IPS-18c (cell line): ENCODE data around the gene CEP164.

Experiments
- H3K4me3 ChIP-seq: 2 replicates; pipeline ENCODE4 v1.7.0; 2013; ENCODE audit warnings: low read depth, mild to moderate bottlenecking, low read length, moderate library complexity; ENCODE audit not compliant: insufficient read depth
- H3K9me3 ChIP-seq: one replicate; pipeline ENCODE4 v1.6.1; 2013; ENCODE audit warnings: mild to moderate bottlenecking, low read length, moderate library complexity; ENCODE audit not compliant: control insufficient read depth, insufficient read depth

CEP164 gene

DNA sequence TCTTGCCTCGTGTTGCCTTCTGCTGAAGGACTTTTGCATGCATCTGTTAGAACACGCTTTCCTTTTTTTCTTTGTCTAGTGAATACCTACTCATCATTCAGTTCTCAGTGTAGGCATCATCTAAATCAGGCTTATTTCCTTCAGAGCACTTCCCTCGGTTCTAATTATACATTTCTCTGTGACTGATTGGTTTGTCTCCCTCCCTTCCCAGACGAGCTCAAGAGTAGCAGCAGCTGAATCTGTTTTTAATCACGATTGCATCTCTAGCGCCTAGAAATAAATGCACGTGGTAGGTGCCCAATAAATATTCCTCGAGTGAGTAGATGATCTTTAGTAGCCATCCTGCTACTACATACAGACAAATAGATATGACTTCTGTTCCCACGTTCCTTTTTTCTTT lies 6.3 kb downstream of the CEP164 start:
- Histone ChIP-seq H3K4me3 (no peak overlapping the region), H3K9me3 (peaks cover 4% of the 10 kb centered on the region)

DNA sequence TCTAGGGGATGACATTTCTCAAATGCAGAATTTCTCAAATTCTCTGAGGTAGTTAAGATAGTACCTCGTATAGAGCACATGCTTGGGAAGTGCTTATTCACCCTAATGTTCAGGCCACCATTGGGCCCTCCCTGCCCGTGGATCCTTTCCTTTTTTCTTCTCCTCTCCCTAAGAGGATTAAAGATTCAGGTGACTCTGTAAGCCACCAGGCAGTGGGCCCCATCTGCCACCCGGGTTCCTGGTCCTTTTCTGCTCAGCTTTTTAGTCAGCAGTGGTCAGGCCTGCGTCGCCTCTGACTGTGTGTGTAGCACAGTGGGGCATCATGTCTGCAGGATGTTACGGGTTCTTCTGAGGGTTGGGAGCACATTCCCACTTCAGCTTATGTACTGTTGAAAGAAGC lies 7.2 kb downstream of the CEP164 start:
- Histone ChIP-seq H3K4me3 (no peak overlapping the region), H3K9me3 (peaks cover 4% of the 10 kb centered on the region)

DNA sequence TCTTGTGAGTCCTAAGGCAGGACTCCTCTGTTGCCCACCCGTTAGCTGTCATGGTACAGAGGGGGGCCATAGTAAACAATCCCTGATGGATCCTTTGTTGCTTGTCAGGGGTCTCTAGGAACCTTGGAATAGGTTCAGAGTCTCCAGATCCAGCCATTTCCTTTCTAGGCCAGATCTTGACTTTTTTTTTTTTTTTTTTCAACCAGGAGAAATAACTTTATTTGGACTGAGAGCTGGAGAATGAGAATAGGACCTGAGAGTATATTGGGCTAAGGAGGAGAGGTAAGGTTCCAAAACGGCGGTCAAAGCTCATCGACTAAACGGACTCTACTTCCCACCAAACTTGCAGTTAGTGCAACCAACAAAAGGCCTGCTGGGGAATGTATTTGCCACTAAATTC lies 7.7 kb downstream of the CEP164 start:
- peaks cover 4% of the 10 kb centered on the region for H3K9me3 ChIP-seq

DNA sequence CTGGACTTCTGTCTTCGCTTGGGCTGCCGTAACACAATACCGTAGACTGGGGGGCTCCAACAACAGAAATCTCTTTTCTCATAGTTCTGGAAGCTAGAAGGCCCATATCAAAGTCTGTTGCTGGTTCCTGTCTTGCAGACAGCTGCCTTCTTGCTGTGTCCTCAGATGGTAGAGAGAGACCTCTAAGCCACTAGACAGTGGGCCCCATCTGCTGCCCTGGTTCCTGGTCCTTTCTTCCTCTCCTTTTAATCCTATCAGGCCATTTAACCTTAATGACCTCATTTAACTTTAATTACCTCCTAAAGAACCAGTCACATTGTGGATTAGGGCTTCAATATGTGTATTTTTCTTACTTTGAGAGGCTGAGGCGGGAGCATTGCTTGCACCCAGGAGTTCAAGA lies 9.4 kb downstream of the CEP164 start:
- Histone ChIP-seq H3K9me3 (peaks cover 4% of the 10 kb centered on the region), H3K4me3 (no peak overlapping the region)

More for the DNA sequence above, 7.7 kb downstream of the CEP164 start:
- H3K4me3 ChIP-seq: no peak overlapping the region

DNA sequence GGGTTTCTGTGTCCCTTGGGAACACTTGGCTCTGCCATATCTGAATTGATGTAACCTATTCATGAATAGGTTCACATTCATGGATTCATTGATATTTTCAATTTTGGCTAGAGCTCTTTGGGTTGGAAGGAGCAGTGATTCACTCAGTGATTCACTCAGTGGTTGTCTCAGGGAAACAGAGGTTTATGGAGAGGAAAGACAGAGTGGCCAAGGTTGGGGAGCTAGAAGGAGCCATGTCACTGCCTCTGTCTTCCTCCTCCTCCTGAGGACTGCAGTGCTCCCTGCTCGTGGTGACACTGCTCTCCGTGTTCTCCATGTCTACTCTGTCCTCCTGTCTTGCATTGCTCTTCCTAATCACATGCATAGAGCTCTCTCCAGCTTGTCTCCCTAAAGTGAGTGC lies 17.4 kb downstream of the CEP164 start:
- Histone ChIP-seq H3K4me3 (no peak overlapping the region), H3K9me3 (no peaks in the 10 kb centered on the region)

DNA sequence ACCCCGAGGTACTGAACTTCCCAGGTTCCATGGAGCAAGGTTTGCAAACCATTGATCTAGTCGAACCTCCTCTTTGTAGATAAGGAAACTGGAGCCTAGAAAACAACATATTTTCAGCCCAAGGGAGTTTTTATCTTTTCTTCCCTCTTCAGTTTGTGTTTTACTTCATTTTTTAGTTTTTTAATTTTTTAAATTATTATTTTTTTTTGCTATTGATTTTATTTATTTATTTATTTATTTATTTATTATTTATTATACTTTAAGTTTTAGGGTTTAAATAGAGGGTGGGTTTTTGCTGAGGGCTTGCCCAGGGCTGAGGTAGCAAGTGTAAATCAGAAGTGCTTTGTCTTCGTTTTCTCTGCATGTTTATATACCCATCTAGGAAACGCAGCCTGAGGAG lies 26.9 kb downstream of the CEP164 start:
- Histone ChIP-seq H3K4me3 (no peak overlapping the region), H3K9me3 (no peaks in the 10 kb centered on the region)

DNA sequence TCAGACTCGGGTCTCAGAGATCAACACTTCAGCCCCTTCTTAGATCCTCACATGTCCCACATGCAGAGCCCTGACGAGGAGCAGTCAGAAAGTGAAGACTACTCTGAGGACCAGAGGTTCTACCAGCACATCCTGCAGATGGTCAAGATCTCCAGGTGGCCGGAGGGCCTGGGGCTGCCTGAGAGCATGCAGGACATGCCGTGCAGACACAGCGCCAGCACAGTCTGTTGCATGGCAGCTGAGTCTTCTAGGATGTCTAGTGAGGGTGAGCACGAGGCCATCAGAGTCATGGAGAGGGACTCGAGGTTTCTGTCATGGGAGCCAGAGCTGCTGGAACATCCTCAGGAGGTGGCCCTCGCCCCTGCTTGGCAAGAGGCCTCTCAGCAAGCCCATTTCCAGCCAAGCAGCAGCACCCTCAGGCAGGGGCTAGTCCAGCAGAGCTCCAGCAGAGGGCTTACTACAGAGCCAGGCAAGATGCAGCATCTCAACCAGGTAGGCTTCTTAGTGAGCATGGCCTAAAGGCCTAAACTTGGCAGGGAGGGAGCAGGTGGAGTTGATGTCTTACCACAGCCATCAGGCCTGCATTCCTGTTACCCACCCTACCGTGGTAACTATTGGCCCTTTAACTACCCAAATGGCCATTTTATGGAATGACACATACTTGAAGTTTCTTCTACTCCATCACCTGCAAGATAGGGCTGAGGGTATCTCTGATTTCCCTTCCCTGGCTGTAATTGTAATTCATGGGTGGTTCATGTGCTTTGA lies 28.7 kb downstream of the CEP164 start:
- Histone ChIP-seq H3K9me3 (no peaks in the 10 kb centered on the region), H3K4me3 (no peak overlapping the region)

DNA sequence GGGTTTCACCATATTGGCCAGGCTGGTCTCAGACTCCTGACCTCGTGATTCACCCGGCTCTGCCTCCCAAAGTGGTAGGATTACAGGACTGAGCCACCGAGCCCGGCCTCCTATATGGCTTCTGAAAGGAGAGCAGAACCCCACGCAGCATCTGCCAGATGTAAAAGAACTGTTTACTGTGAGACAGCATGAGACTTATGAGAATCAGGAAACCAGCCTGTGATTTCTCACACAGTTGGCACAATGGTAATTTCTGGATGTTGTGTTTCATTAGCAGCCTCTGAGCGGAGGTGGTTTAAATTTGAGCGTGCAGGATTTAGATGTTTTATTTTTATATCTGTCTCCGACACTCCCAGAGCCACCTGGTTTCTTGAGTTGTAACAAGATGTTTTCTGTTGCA lies 33.8 kb downstream of the CEP164 start:
- Histone ChIP-seq H3K4me3 (no peak overlapping the region), H3K9me3 (no peaks in the 10 kb centered on the region)

DNA sequence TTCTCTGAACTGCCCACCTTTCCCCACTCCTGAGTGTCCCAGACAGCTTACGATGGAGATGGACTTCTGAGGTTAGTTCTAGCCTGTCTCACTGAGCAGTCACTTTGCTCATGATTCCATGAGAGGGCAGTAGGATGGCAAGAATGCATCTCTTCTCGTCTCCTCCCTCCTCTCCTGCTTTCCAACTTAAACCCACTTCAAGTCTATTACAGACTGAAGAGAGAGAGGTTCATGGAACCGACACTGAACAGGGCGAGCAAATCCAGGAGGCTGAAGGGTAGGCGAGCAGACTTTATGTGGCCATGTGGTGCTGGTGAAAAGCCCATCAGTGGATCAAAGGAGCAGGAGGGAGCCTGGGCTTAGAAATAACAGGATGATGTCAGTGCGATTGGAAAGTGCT lies 38.6 kb downstream of the CEP164 start:
- H3K4me3 ChIP-seq: no peak overlapping the region
- no peaks in the 10 kb centered on the region for H3K9me3 ChIP-seq

DNA sequence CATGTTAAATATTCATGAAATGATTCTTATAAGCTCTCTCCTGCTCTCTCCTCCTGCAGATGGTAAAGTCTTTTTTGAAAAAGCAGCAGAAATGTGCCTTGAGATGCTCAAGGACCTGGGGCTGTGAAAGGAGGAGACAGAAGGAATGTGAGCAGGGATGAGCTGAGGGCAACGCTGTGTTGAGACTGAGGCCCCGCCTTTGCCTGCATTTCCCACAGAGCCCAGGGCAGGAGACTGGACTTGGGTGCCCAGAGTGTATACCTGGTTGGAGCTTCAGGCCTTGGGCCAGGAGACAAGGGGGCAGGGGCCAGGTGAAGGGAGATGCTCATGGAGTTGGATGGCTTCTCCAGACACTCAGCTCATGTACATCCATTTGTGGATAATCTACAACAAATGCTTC lies 39.2 kb downstream of the CEP164 start:
- H3K4me3 ChIP-seq: no peak overlapping the region
- no peaks in the 10 kb centered on the region for H3K9me3 ChIP-seq

DNA sequence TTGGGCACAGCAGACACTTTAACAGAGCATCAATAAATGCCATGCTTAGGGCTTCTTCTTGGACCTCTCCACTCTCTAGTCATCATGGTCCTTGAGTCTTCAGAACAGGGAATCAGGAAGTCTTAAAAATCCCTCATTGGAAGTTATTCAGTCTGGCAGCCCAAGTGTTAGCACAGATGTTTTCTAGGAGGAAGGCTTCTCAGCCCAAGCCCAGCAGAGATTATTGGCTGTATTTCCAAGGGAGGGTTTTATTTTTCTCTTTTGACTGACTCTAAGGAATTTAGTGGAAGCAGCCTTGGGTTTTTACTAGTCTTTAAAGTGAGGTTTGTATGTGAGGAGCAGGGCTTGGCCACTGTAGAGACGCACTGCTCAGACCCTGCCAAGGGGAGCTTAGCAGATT lies 41.9 kb downstream of the CEP164 start:
- no peaks in the 10 kb centered on the region for H3K9me3 ChIP-seq
- no peak overlapping the region for H3K4me3 ChIP-seq

DNA sequence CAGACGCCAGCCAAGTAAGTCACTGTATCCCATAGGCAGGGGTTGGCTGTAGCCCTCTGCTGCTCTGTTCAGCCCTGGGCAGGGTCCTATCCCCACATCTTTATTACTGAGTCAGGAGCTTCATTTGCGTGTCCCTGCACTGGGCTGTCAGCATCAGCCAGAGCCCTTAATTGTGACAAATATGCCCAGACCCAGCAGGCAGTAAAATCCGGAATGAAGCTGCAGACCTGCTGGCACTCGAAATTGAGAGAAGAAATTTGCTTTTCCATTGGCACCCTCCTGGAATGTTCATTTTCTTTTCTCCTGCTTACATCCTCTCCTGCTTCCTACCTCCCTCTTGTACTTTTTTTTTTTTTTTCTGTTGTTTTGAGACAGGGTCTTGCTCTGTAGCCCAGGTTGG lies 43.8 kb downstream of the CEP164 start:
- Histone ChIP-seq H3K4me3 (no peak overlapping the region), H3K9me3 (no peaks in the 10 kb centered on the region)

DNA sequence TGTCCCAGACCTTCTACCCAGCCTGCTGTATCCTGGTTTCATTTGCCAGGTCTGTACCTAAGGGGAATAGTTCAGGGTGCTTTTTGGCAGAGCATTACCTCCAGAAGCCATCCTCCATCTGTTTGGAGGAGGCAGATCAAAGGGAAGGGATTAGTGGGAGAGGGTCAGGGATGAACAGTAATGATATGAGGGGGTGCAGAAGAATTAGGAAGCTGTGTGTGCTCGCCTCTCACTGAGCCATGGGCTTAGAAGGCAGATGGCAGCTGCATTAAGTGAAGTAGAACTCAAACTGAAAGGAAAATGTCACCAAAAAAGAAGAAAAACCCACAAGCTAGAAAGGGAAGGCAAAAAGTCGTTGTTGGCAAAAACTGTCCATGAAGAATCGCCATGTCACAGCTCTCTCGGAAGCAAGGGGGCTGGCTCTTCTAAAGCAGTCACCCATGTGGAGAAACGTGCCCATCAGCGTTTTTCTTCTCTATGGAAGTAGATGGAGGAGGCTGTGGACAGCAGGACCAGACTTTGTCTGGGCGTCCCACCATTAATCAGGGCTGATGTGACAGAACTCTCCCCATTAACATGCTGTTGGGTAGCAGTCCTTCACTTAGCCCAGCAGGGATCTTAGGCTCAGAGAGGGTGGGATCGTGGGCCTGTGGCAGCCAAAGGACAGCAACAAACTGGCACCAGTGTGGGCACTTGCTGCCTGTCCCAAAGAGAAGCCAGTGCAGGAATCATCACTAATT lies 46.8 kb downstream of the CEP164 start:
- Histone ChIP-seq H3K4me3 (no peak overlapping the region), H3K9me3 (no peaks in the 10 kb centered on the region)

DNA sequence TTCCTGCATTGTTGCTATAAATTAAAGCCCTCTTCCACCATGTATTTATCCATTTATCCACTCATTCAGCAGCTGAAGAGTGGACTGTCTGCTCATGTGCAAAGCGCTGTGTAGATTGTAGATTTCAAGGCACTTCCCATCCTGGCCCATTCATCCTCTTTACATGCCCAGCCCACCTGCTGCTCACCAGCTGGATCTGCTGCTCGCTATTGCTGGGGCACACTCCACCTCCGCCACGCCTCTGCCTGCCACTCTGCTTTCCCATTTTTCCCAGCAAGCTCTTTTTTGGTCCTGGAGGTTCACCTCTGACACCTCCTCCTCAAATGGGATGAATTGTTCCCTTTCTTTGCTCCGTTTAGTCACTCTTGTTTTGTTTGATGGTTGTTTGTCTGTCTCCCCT lies 48.3 kb downstream of the CEP164 start:
- Histone ChIP-seq H3K9me3 (no peaks in the 10 kb centered on the region), H3K4me3 (no peak overlapping the region)

DNA sequence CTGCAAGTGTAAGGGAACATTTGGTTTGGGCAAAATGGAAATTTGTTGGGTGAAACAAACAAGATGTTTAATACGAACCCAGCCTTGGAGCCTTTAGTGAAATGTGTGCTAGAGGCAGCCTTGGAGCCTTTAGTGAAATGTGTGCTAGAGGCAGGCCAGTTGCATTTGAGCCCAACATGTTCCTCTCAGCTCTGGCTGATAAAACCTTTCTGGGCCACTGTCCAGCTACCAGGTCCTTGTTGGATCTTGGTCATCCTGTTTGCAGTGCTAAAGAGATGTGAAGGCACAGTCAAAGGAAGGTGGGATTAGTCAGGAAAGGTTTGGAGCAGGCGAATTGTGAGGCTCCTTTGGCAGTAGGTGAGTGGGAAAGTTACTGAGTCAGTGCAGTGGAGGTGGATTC lies 48.9 kb downstream of the CEP164 start:
- no peaks in the 10 kb centered on the region for H3K9me3 ChIP-seq
- no peak overlapping the region for H3K4me3 ChIP-seq

DNA sequence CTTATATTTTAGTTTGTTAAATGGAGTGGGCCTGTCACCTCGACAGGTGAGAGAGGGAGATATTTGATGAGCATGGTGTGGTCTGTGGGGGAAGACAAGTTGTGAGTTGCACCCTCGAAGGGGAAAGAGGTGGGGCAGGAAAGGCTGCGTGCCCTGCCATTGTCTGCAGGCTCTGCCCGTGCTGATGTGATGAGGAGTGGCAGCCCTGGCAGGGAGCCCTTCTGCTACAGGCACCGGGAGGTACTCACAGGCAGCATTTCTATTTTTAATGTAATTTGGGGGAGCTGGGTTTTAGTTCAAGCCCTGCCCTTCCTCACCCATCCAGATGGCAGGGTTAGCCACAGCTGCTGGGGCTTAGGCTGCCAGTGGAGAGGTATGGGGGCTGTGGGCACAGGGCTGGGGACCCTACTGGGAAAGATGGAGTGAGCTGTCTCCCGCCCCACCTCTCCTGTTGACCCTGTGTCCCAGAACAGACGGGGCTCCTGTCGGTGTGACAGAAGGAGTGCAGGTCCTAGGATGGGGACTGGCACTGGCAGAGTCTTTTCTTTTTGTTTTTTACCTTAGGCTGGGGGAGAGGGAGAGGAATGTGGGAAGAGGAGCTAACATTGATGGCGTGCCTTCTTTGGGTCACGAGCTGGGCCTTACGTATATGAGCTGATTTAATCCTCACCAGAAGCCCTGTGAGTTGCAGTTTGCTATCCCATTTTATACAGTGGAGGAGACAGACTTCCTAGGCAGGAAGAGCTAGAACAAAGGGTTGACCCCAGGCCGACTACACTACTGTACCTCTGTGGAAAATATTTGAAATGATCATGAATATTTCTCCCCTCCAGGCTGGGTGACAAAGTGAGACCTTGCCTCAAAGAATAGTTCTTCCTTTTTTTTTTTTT lies 51.6 kb downstream of the CEP164 start:
- Histone ChIP-seq H3K9me3 (no peaks in the 10 kb centered on the region), H3K4me3 (no peak overlapping the region)

DNA sequence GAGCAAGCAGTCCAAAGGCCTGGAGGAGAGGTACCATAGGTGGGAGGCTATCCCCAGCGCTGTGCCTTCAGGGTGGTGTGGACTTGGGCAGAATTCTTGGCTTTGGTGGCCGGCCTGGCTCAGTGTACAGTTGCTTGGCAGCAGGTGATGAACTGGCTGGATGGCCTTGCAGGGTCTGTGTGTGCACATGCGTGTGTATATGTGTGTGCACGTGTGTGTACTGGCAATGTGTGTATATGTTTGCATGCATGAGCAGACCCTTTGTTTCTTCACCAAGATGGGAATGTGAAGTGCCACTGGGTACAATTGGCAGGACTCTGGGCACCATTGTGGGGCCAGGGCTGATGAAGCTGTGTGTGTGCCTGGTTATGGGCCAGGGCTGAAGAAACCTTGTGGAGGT lies 53.0 kb downstream of the CEP164 start:
- Histone ChIP-seq H3K4me3 (no peak overlapping the region; the same call in 1 of the 2 replicates), H3K9me3 (no peaks in the 10 kb centered on the region)
